ENCODE measurements around the gene ADPRHL1.
"Not testable (repeated sequence)": the region's sequence is repeated elsewhere in the genome, so short reads cannot be mapped to it uniquely, and the experiment has no call there.

Gene ADPRHL1

GRCh38 chr13:113477724-113478123, 24.4 kb upstream of the ADPRHL1 start:
- DNase-seq (ENCODE audit: low read depth in 2 of 2), result no peak

GRCh38 chr13:113476811-113477210, 23.5 kb upstream of the ADPRHL1 start:
- no peak for DNase-seq (ENCODE audit: low read depth in 2 of 2)

GRCh38 chr13:113475911-113476310, 22.6 kb upstream of the ADPRHL1 start:
- DNase-seq (ENCODE audit: low read depth in 2 of 2), result no peak

GRCh38 chr13:113475280-113475679, 22.0 kb upstream of the ADPRHL1 start:
- DNase-seq (ENCODE audit: low read depth in 2 of 2), result no peak

- DNase-seq (ENCODE audit: low read depth in 2 of 2), result no peak
These were observed 20.9 kb upstream of the ADPRHL1 start for GRCh38 chr13:113474179-113474578.

- DNase-seq (ENCODE audit: low read depth in 2 of 2), result no peak
These were observed 19.2 kb upstream of the ADPRHL1 start for GRCh38 chr13:113472355-113473025.

- no peak for DNase-seq (ENCODE audit: low read depth in 2 of 2)
These were observed 18.6 kb upstream of the ADPRHL1 start for GRCh38 chr13:113471844-113472243.

- not testable (repeated sequence) for DNase-seq (ENCODE audit: low read depth in 2 of 2)
These were observed 17.4 kb upstream of the ADPRHL1 start for GRCh38 chr13:113470635-113471163.

- no peak for DNase-seq (ENCODE audit: low read depth in 2 of 2)
These were observed 16.8 kb upstream of the ADPRHL1 start for GRCh38 chr13:113470073-113470472.

- DNase-seq (ENCODE audit: low read depth in 2 of 2), result no peak
These were observed 16.3 kb upstream of the ADPRHL1 start for GRCh38 chr13:113469582-113469981.

- DNase-seq (ENCODE audit: low read depth in 2 of 2), result no peak
These were observed 15.3 kb upstream of the ADPRHL1 start for GRCh38 chr13:113468472-113469201.

GRCh38 chr13:113468029-113468428, 14.7 kb upstream of the ADPRHL1 start:
- DNase-seq (ENCODE audit: low read depth in 2 of 2), result no peak

GRCh38 chr13:113466383-113466782, 13.1 kb upstream of the ADPRHL1 start:
- no peak for DNase-seq (ENCODE audit: low read depth in 2 of 2)

GRCh38 chr13:113465300-113465699, 12.0 kb upstream of the ADPRHL1 start:
- DNase-seq (ENCODE audit: low read depth in 2 of 2), result no peak

GRCh38 chr13:113464476-113464875, 11.2 kb upstream of the ADPRHL1 start:
- no peak for DNase-seq (ENCODE audit: low read depth in 2 of 2)

GRCh38 chr13:113461022-113461751, 7.9 kb upstream of the ADPRHL1 start:
- DNase-seq (ENCODE audit: low read depth in 2 of 2), result no peak

GRCh38 chr13:113460599-113460998, 7.3 kb upstream of the ADPRHL1 start:
- DNase-seq (ENCODE audit: low read depth in 2 of 2), result no peak

- DNase-seq (ENCODE audit: low read depth in 2 of 2), result no peak
These were observed 6.8 kb upstream of the ADPRHL1 start for GRCh38 chr13:113460064-113460555.

- DNase-seq (ENCODE audit: low read depth in 2 of 2), result no peak
These were observed 5.2 kb upstream of the ADPRHL1 start for GRCh38 chr13:113458253-113459065.

- DNase-seq (ENCODE audit: low read depth in 2 of 2), result no peak
These were observed 4.2 kb upstream of the ADPRHL1 start for GRCh38 chr13:113457510-113457909.

GRCh38 chr13:113456116-113456702, 2.9 kb upstream of the ADPRHL1 start:
- no peak for DNase-seq (ENCODE audit: low read depth in 2 of 2)
